Bronchial epithelial cell (primary cell): Measurements from ENCODE around the gene COL4A1. TPM values are rescaled to one million over a fixed set of nuclear protein-coding genes. Genes with fewer than 3 reads are reported as not detected.

Source experiments
- DNase-seq: peaks from one replicate; pipeline ENCODE4 v3.0.0-alpha.2; 2010; ENCODE audit warnings: low read depth
- FAIRE-seq: peaks from 2 replicates; lab custom pipeline; 2011; peaks lifted over from hg19 to GRCh38; lab: Jason Lieb, UNC
- H3K27me3 ChIP-seq: 2 replicates; pipeline ENCODE4 v1.5.1; 2011; ENCODE audit warnings: low read length; ENCODE audit not compliant: control insufficient read depth, insufficient read depth
- H3K36me3 ChIP-seq: 2 replicates; pipeline ENCODE4 v1.5.1; 2011; ENCODE audit warnings: low read length; ENCODE audit not compliant: control insufficient read depth, insufficient read depth
- H3K4me3 ChIP-seq: 2 replicates; pipeline ENCODE4 v1.5.1; 2011; ENCODE audit warnings: mild to moderate bottlenecking, low read depth, low read length, control low read depth
- total RNA-seq: library from RNA; depleted of rRNA; stranded (reverse); fragments of >200 nt; gene quantifications from 2 replicates; pipeline ENCODE4 v1.2.1, GENCODE V29; 2014
- TF ChIP-seq, protein P1 (sequence below): IDR thresholded peaks from 2 replicates; pipeline ENCODE4 v1.5.1; 2011; ENCODE audit warnings: mild to moderate bottlenecking, moderate library complexity, low read length, control low read depth, inconsistent platforms; ENCODE audit not compliant: insufficient read depth, severe bottlenecking

COL4A1 gene
- total RNA-seq, 1 donor from 2014 or later, result 7.4 TPM

DNA sequence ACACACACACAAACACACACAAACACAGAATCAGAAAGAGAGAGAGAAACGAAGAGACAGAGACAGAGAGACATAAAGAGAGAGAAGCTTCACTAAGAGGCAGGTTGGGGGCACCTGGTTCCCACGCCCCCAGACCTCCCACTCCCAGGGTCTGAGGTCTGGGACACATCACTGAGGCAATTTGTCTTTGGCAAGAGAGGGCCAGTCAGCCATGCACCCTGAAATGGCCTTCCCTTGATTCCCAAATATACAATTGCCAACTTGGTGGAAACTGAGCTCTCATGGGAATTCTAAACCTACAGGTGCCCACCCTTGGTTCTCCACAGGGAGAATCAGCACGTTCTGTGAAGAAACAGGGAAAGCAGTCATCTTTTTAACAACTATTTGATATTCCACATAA is 79.5 kb downstream of the COL4A1 start:
- FAIRE-seq (no peak), DNase-seq (no peak)
- H3K36me3 ChIP-seq, result no peaks in the 10 kb centered on the region

DNA sequence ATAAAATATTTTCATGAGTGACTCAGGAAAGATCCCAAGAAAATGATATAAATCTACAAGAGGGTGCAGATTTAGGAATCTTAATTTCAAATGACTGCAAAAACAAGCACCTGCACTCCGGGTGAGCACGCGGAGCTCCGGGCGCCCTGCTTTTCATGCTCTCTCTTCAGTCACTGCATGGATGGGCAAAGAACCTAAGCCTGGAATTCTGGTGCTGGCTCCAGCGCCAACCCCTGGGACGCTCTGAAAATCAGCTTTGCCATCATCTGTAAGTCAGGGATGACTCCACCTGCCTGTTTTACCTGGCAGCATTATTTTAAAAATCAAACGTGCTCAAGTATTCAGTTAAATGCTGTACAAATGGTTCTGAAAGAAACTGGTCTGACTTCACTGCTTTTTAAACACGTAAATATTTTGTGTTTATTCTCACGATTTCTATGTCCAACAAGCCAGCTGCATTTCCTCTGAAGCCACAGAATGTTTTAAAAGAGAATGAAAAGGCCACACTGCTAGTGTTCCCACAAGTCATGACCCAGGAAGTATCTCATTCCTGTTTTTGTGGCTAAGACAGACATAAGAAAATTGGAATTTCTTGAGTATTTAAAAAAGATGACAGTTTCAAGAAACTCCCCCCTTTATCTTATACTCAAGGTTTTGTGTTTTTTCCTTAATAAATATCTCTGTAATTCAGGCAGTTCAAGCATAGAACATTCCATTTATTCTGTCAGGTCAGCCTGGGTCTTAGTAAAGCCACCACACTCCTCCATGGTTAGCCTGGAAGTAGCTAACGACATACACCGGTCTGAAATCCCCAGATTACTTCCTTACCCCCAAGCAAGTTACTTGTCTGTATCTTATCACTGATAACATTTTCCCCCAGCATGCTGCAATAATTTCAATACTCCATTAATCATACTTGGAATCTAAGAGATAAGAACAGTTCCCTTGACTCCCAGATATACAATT is 81.1 kb downstream of the COL4A1 start:
- no peaks in the 10 kb centered on the region for H3K36me3 ChIP-seq
- H3K27me3 ChIP-seq, result no peaks in the 10 kb centered on the region
- no peak overlapping the region for H3K4me3 ChIP-seq
- FAIRE-seq (no peak), DNase-seq (no peak)
- TF ChIP-seq, protein P1, sequence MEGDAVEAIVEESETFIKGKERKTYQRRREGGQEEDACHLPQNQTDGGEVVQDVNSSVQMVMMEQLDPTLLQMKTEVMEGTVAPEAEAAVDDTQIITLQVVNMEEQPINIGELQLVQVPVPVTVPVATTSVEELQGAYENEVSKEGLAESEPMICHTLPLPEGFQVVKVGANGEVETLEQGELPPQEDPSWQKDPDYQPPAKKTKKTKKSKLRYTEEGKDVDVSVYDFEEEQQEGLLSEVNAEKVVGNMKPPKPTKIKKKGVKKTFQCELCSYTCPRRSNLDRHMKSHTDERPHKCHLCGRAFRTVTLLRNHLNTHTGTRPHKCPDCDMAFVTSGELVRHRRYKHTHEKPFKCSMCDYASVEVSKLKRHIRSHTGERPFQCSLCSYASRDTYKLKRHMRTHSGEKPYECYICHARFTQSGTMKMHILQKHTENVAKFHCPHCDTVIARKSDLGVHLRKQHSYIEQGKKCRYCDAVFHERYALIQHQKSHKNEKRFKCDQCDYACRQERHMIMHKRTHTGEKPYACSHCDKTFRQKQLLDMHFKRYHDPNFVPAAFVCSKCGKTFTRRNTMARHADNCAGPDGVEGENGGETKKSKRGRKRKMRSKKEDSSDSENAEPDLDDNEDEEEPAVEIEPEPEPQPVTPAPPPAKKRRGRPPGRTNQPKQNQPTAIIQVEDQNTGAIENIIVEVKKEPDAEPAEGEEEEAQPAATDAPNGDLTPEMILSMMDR, result no peak

More for the DNA sequence above, 79.5 kb downstream of the COL4A1 start:
- TF ChIP-seq, protein P1, result no peak
- Histone ChIP-seq H3K27me3 (no peaks in the 10 kb centered on the region), H3K4me3 (no peak overlapping the region)

DNA sequence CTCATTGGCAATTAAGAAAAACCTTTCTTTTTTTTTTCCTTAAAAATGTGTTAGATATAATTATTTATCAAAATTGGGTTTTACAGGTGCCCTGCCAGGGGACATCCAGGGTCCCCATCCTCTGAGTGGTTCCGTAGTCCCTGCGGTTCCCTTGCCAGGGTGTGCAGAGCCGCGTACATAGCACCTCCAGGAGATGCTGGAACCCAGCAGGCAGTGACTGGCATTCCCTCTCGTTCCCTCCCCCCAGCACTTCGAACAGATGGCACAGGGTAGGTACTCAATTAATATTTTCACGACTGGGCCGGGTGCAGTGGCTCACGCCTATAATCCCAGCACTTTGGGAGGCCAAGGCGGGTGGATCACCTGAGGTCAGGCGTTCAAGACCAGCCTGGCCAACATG is 82.0 kb downstream of the COL4A1 start:
- no peak for FAIRE-seq
- no peak for DNase-seq
- no peak overlapping the region for H3K4me3 ChIP-seq
- no peaks in the 10 kb centered on the region for H3K27me3 ChIP-seq
- TF ChIP-seq, protein P1, result no peak
- H3K36me3 ChIP-seq, result no peaks in the 10 kb centered on the region

DNA sequence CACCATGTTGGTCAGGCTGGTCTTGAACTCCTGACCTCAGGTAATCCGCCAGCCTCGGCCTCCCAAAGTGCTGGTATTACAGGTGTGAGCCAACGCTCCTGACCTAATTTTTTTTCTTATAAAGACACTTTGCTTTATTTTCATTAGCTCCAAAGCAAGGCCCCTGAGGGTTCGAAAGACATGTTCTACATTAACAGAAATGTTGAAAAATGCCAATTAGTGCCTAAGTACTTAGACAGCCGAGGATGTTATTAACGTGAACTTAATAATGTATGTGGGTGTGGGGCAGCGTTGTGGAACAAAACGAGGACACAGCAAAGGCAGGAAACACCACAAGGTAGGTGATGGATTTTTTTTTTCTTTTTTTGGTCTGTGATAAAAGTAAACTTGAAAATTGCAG is 82.4 kb downstream of the COL4A1 start:
- no peak for FAIRE-seq
- no peak for DNase-seq
- Histone ChIP-seq H3K36me3 (no peaks in the 10 kb centered on the region), H3K4me3 (no peak overlapping the region), H3K27me3 (no peaks in the 10 kb centered on the region)
- TF ChIP-seq, protein P1, result no peak

DNA sequence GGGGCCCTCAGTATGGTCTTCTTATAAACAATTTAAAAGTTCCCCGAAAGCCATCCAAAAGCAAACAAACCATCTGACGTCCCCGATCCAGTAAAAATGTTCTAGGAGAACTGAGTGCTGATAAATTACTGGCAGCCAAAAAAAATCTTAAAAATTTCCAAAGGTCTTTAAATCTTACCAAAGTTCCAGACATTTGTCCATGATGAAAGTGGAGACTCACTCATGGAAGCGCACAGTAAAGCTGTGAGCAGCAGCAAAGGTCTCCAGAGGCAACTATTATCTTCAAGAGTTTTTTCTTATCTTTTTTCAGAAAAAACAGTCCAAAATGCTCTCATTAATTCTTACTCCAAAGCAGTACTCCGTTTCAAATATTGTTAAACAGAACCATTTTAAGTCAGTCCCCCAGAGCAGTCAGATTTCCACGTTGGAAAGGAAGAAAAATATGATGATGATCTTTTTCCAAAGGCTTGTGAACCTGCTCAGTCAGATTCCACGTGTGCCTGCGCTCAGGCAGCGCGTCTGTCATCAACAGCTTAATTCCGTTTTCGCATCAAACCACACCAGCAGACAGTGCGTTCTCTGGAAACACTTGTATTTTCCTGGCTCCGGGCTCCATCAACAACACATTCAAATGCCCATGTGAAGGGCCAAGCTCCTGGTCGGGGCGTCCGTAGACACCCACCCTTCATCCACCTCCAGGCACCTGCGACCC is 85.4 kb downstream of the COL4A1 start:
- FAIRE-seq, result no peak
- DNase-seq, result peak; percentile 52
- Histone ChIP-seq H3K4me3 (peak overlapping the region; percentile 12), H3K36me3 (no peaks in the 10 kb centered on the region), H3K27me3 (no peaks in the 10 kb centered on the region)
- TF ChIP-seq, protein P1, result no peak
